Left lung (tissue), 10 donors: Measurements from ENCODE around the gene MOB1A. TPM values are rescaled to one million over a fixed set of nuclear protein-coding genes. Genes with fewer than 3 reads are reported as not detected.
A peak's percentile ranks its signal among the peaks of the same experiment; 100 is the strongest.

Experiments
- ATAC-seq: fragments of 200-7000 bp; cut with Tn5 transposase; one replicate; pipeline ENCODE4 v1.9.1; 2020; ENCODE audit warnings: moderate library complexity
- DNase-seq, 4 donors: peaks; one replicate each; pipeline ENCODE4 v3.0.0-alpha.2; 2013 to 2020
- H3K27ac ChIP-seq, 2 donors: fragments of 200-600 bp; sonication (generic) in 1 of 2; one replicate each; pipeline versions ENCODE4 v1.5.0 to v1.8.0; 2020 to 2021
- H3K27me3 ChIP-seq, 2 donors: fragments of 200-600 bp; sonication (generic) in 1 of 2; one replicate each; pipeline versions ENCODE4 v1.5.0 to v1.8.0; 2020 to 2021
- H3K36me3 ChIP-seq, 2 donors: fragments of 200-600 bp; sonication (generic) in 1 of 2; one replicate each; pipeline versions ENCODE4 v1.5.0 to v1.8.0; 2020 to 2021
- H3K4me1 ChIP-seq, 2 donors: fragments of 200-600 bp; one replicate each; pipeline ENCODE4 v1.8.0; 2021
- H3K4me3 ChIP-seq, 2 donors: fragments of 200-600 bp; sonication (generic) in 1 of 2; one replicate each; pipeline versions ENCODE4 v1.5.0 to v1.8.0; 2020 to 2021; ENCODE audit warnings: mild to moderate bottlenecking in 1 of 2
- H3K9me3 ChIP-seq, 2 donors: fragments of 200-600 bp; sonication (generic) in 1 of 2; one replicate each; pipeline versions ENCODE4 v1.5.0 to v1.8.0; 2020 to 2021
- CTCF ChIP-seq, 2 donors: fragments of 200-600 bp; sonication (generic) in 1 of 2; IDR thresholded peaks; one replicate each; pipeline versions ENCODE4 v1.5.0 to v1.8.0; 2021; ENCODE audit warnings: antibody characterized with exemption in 2 of 2
- intact Hi-C, 2 donors: fragments of 100-400 bp; cut with DNase I; formaldehyde crosslinking; loops; one replicate each; pipeline versions ENCODE4 v1.11.2 to v1.14.2; 2022
- polyA plus RNA-seq, 6 donors: library from polyadenylated mRNA; unstranded; fragments of 120-200 nt; gene quantifications; one replicate each; pipeline ENCODE4 v1.2.1, GENCODE V29; 2013; ENCODE audit not compliant: insufficient read length in 6 of 6
- total RNA-seq, 2 donors: library from RNA; stranded (reverse); fragmentation: NEBNext Ultra II Directional; extraction: Animal tissue kit (Norgen Biotek cat#: 25700); gene quantifications; one replicate each; pipeline ENCODE4 v1.2.1, GENCODE V29; 2021
- donor health status: DM: no; HTN: yes; CAD: no.
- donor health status: DM: no; HTN: no; CAD: no.

Gene MOB1A
- total and polyA plus RNA-seq, 8 donors, result 78.8 to 154 (median 85.2) TPM

- Histone ChIP-seq H3K36me3 (peaks cover 0 to 73% of the 10 kb centered on the region in 2 donors), H3K4me3 (no peak overlapping the region), H3K27ac (no peak overlapping the region), H3K27me3 (no peaks in the 10 kb centered on the region), H3K4me1 (peaks cover 5 to 11% of the 10 kb centered on the region in 2 donors), H3K9me3 (no peaks in the 10 kb centered on the region)
- DNase-seq, result no peak
- no peak for TF ChIP-seq CTCF (IDR thresholded peaks at IDR 0.05)
- ATAC-seq, result no peak
- intact Hi-C loops, result no loop called here
Observed at GRCh38 chr2:74152954-74153353, 25.7 kb downstream of the MOB1A start.

GRCh38 chr2:74149570-74150319, 28.9 kb downstream of the MOB1A start:
- intact Hi-C loops, result no loop called here
- no peak overlapping the region for H3K4me3 ChIP-seq

GRCh38 chr2:74149247-74149525, 29.5 kb downstream of the MOB1A start:
- no peaks in the 10 kb centered on the region for H3K27me3 ChIP-seq
- H3K36me3 ChIP-seq, result peaks cover 0 to 40% of the 10 kb centered on the region in 2 donors
- DNase-seq, result no peak
- intact Hi-C loops, result no loop called here
- H3K4me3 ChIP-seq, result no peak overlapping the region
- peaks cover 5 to 25% of the 10 kb centered on the region in 2 donors for H3K4me1 ChIP-seq
- no peaks in the 10 kb centered on the region for H3K9me3 ChIP-seq
- TF ChIP-seq CTCF (IDR thresholded peaks at IDR 0.05), result no peak
- H3K27ac ChIP-seq, result no peak overlapping the region
- no peak for ATAC-seq

More at GRCh38 chr2:74149570-74150319, 28.9 kb downstream of the MOB1A start:
- no peak overlapping the region for H3K27ac ChIP-seq
- H3K27me3 ChIP-seq, result no peaks in the 10 kb centered on the region
- TF ChIP-seq CTCF (IDR thresholded peaks at IDR 0.05), result no peak
- DNase-seq, result no peak
- ATAC-seq, result no peak
- peaks cover 0 to 41% of the 10 kb centered on the region in 2 donors for H3K36me3 ChIP-seq
- H3K9me3 ChIP-seq, result no peaks in the 10 kb centered on the region
- peaks cover 5 to 25% of the 10 kb centered on the region in 2 donors for H3K4me1 ChIP-seq

GRCh38 chr2:74148457-74149246, 30.0 kb downstream of the MOB1A start:
- intact Hi-C loops, result no loop called here
- Histone ChIP-seq H3K36me3 (peaks cover 0 to 36% of the 10 kb centered on the region in 2 donors), H3K4me3 (peak overlapping the region; percentile 68 to 82), H3K27me3 (no peaks in the 10 kb centered on the region), H3K9me3 (no peaks in the 10 kb centered on the region), H3K4me1 (peaks cover 5 to 25% of the 10 kb centered on the region in 2 donors), H3K27ac (peak overlapping the region in 1 of 2 donors; percentile 72)
- no peak for DNase-seq
- no peak for TF ChIP-seq CTCF (IDR thresholded peaks at IDR 0.05)
- ATAC-seq, result no peak
